HG03025 (cell line): ENCODE measurements around the gene PDZK1.
"Not testable (repeated sequence)": the region's sequence is repeated elsewhere in the genome, so short reads cannot be mapped to it uniquely, and the experiment has no call there.

Source experiments
- ATAC-seq: cut with Tn5 transposase; IDR thresholded peaks from one replicate; pipeline ENCODE4 v1.9.1; 2021; ENCODE audit warnings: mild to moderate bottlenecking, moderate library complexity; ENCODE audit not compliant: unreplicated experiment, low FRiP score

PDZK1 gene

DNA sequence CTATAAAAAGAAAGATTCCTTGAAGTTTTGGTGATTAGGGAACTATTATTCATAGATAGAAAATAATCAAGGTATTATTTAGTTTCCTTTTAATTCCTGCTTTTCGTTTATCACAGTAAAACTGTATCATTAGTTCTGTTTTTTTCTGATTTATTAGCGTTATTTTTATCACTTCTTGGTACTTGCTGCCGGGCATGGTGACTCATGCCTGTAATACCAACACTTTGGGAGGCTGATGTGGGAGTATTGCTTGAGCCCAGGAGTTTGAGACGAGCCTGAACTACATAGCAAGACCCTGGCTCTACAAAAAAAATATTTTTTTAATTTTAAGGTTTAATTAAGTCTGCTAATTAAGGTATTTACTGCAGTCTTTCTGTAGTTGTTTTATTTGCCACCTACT, 42.2 kb downstream of the PDZK1 start:
- ATAC-seq: not testable (repeated sequence)

DNA sequence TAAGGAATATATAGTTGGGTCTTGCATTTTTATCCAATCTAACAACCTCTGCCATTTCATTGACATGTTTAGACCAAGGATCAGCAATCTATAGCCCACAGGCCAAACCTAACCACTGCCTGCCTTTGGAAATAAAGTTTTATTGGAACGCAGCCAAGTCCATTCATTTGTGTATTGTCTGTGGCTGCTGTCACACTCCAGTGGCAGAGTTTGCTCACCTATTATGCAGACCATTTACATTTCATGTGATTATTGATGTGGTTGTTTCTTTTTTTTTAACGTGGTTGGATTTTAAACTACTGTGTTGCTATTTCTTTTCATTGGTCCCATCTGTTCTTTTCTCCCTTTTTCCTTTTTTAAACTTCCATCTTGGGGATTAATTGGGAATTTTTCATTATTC, 44.7 kb downstream of the PDZK1 start:
- ATAC-seq: not testable (repeated sequence)

DNA sequence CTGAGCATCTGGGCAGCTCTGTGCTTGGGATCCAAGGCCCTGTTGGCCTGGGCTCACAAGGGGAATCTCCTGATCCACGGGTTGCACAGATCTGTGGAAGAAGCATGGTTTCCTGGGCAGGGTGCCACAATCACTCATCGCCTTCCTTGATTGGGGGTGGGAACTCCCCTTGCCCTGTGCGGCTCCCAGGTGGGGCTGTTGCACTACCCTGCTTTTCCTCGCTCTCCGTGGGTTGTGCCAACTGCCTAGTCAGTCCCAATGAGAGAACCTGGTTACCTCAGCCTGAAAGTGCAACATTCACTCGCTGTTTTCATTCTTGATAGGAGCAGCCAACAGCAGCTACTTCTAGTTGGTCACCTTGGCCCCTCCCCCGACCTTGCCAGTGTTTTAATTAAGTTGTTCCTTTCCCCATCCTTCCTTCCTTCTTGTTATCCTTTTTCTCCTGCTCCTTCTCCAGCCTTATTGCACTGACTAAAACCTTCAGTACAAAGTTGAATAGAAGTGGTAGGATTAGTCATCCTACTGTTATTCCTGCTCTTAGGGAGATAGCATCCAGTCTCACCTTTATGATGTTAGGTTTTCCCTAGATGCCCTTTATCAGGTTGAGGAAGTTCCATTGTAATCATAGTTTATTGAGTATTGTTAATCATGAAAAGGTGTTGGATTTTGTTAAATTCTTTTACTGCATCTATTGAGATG, 50.8 kb downstream of the PDZK1 start:
- not testable (repeated sequence) for ATAC-seq

DNA sequence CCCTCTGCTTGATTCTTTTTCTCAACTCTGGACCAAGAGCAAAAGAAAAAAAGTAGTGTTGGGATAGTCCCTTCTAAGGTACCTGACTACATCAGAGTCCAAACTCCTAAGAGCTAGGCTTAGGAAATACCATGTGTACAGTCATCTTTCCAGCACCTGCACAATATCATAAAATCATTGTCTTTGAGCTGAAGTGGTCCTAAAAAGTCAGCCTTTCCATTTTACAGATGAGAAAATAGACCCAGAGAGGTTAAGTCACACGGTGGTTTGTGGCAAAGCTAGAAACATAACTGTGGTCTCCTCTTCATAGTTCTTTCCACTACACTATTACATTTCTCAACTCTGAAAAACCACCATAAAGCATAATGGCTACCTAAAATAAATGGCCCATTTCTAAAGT, 63.2 kb downstream of the PDZK1 start:
- not testable (repeated sequence) for ATAC-seq

DNA sequence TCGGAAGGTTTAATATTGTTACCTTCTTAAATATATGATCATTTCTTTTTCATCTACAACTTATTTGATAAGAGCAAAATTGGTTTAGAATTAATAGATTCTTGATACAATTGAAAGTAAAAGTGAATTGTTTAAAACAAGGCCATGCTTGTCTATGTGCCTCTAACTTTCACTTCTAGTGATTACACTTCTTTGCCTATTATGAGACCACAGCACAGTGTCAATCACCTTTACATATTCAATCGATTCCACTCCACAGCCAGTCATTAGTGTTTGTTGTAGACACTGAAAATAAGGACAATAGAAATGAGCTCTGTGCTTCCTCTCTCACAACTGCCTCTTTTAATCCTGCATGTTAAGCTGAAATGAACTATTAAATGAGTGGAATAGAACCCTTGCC, 65.3 kb downstream of the PDZK1 start:
- not testable (repeated sequence) for ATAC-seq

DNA sequence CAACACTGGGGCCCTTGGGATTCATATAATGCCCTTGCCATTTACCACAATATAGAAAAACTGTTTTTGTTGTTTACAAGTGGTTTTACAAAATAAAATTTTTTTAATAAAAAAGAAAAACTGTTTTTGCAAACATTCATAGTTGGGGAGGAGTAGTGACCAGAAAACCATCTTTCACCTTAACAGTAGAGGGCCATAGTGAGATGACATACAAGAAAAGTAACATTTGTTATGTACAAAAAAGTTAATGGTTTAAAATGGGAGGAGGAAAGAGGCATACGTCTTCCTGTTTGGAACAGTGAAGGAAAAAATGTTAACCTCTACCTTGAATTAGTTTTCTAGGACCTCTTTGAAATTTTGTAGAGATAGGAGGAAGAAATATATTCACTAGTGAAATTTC, 70.9 kb downstream of the PDZK1 start:
- not testable (repeated sequence) for ATAC-seq

DNA sequence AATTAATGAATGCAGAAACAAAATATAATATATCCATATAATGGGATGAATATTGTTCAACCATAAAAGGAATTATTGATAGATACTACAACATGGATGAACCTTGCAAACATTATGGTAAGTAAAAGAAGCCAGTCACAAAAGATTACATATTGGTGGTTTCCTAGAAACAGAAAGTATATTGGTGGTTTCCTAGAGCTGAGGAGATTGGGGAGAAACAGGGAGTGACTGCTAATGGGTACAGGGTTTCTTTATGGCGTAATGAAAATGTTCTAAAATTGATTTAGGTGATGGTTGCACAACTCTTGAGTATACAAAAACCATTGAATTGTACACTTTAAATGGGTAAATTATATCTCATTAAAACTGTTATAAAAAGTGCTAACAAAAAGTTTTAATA, 85.0 kb downstream of the PDZK1 start:
- ATAC-seq: not testable (repeated sequence)
